ENCODE data around the gene SLC18A2. TPM values are rescaled to one million over a fixed set of nuclear protein-coding genes. Genes with fewer than 3 reads are reported as not detected.

SLC18A2 gene
- total RNA-seq, 2 donors from 2014 or later = 0.24 TPM

DNA sequence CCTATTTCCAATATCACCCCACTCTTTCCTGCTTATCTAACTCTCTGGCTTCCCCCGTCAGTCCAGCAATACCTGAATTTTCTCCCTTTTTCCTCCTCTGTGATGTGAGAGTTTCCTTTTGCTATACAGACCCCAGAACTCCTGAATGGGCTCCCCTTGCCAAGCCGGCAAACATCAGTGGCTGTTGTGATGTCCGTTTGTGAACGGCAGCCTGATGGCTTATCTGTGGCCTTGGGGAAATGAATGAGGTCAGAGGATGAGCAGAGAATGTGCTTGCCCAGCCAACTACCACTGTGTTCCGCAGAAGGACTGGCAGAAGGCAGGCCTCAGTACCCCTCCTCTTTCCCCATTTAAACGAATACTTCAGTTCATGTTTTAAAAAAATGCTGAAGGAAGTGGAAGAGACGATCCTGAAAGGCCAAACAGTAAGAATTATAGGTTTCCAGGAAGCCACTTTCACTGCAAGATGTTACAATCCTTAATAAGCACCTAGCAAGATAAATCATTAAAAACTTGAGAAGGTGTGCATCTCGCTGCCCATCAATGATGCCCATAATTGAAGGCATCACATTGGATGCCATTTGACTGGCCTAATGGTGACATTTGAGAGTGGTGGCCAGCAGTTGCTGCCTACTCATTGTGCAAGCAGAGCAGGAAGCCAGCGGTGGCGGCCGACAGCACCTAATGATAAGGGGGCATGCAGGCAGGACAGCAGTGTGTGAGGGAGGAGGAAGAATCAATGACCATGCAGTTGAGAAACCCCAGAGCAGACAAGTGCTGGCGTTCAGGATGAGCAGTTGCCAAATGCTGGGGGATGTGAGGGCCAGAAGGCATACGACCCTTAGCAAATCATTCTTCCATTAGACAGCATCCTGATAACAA is 31.5 kb downstream of the SLC18A2 start:
- H3K36me3 Mint-ChIP-seq (ENCODE audit: low read depth) = no peaks in the 10 kb centered on the region
- H3K9me3 ChIP-seq (ENCODE audit: control insufficient read depth, low read length) = no peaks in the 10 kb centered on the region
- no peak overlapping the region for H3K4me3 Mint-ChIP-seq
- no peak overlapping the region for H3K27ac ChIP-seq (ENCODE audit: low read depth, low read length)
- DNase-seq = no peak
- H3K4me3 ChIP-seq (ENCODE audit: low read length) = no peak overlapping the region
- no peaks in the 10 kb centered on the region for H3K27me3 ChIP-seq (ENCODE audit: control insufficient read depth, insufficient read depth, low read length, poor library complexity, severe bottlenecking)
- TF ChIP-seq, protein P1, sequence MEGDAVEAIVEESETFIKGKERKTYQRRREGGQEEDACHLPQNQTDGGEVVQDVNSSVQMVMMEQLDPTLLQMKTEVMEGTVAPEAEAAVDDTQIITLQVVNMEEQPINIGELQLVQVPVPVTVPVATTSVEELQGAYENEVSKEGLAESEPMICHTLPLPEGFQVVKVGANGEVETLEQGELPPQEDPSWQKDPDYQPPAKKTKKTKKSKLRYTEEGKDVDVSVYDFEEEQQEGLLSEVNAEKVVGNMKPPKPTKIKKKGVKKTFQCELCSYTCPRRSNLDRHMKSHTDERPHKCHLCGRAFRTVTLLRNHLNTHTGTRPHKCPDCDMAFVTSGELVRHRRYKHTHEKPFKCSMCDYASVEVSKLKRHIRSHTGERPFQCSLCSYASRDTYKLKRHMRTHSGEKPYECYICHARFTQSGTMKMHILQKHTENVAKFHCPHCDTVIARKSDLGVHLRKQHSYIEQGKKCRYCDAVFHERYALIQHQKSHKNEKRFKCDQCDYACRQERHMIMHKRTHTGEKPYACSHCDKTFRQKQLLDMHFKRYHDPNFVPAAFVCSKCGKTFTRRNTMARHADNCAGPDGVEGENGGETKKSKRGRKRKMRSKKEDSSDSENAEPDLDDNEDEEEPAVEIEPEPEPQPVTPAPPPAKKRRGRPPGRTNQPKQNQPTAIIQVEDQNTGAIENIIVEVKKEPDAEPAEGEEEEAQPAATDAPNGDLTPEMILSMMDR (conservative IDR thresholded peaks at IDR 0.05) = no peak
- H3K9ac ChIP-seq (ENCODE audit: extremely low read depth, low read length, poor library complexity, severe bottlenecking) = no peak overlapping the region
- H3K4me1 Mint-ChIP-seq = peaks cover 8% of the 10 kb centered on the region
- WGBS, 2 experiments (ENCODE audit: insufficient coverage in 1 of 2, insufficient read length in 1 of 2) = 91 to 93% methylated on average over 5 to 13 of the region's 13 CpGs
- H3K36me3 ChIP-seq (ENCODE audit: control insufficient read depth, insufficient read depth, low read length) = no peaks in the 10 kb centered on the region
- peaks cover 6% of the 10 kb centered on the region for H3K4me1 ChIP-seq (ENCODE audit: control insufficient read depth, insufficient read depth, low read length)
- no peaks in the 10 kb centered on the region for H3K27me3 Mint-ChIP-seq (ENCODE audit: insufficient read depth)
- no peaks in the 10 kb centered on the region for H3K9me3 Mint-ChIP-seq
- H3K27ac Mint-ChIP-seq = no peak overlapping the region

DNA sequence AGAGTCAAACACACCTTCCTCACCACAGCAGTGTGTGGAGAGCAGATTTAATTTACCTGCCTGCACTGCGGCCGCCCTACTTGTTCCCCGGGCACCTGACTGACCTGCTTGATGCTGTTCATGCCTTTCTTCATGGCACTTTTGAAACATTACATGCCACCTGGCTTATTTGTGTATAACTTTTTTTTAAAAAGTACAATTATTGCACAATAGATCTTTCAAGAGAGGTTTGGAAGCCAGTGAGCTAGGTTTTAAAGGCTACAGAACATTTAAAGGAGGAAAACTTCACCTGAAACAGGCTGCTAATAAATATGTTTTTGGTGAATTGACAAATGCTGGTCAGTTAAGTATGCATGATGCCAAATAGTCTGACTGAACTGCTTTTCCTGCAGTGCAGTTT is 33.1 kb downstream of the SLC18A2 start:
- peaks cover 6% of the 10 kb centered on the region for H3K4me1 ChIP-seq (ENCODE audit: control insufficient read depth, insufficient read depth, low read length)
- Mint-ChIP-seq H3K27ac (no peak overlapping the region), H3K27me3 (ENCODE audit: insufficient read depth) (no peaks in the 10 kb centered on the region), H3K36me3 (ENCODE audit: low read depth) (no peaks in the 10 kb centered on the region), H3K4me1 (peaks cover 8% of the 10 kb centered on the region), H3K9me3 (no peaks in the 10 kb centered on the region), H3K4me3 (no peak overlapping the region)
- H3K27ac ChIP-seq (ENCODE audit: low read depth, low read length) = no peak overlapping the region
- 95% methylated on average over 3 of the region's 3 CpGs; no CpG with 5 or more reads in 1 of the 2 experiments for WGBS, 2 experiments (ENCODE audit: insufficient coverage in 1 of 2, insufficient read length in 1 of 2)
- TF ChIP-seq, protein P1 (conservative IDR thresholded peaks at IDR 0.05) = no peak
- no peaks in the 10 kb centered on the region for H3K36me3 ChIP-seq (ENCODE audit: control insufficient read depth, insufficient read depth, low read length)
- no peak overlapping the region for H3K4me3 ChIP-seq (ENCODE audit: low read length)
- no peak overlapping the region for H3K9ac ChIP-seq (ENCODE audit: extremely low read depth, low read length, poor library complexity, severe bottlenecking)
- H3K27me3 ChIP-seq (ENCODE audit: control insufficient read depth, insufficient read depth, low read length, poor library complexity, severe bottlenecking) = no peaks in the 10 kb centered on the region
- H3K9me3 ChIP-seq (ENCODE audit: control insufficient read depth, low read length) = no peaks in the 10 kb centered on the region
- DNase-seq = no peak

DNA sequence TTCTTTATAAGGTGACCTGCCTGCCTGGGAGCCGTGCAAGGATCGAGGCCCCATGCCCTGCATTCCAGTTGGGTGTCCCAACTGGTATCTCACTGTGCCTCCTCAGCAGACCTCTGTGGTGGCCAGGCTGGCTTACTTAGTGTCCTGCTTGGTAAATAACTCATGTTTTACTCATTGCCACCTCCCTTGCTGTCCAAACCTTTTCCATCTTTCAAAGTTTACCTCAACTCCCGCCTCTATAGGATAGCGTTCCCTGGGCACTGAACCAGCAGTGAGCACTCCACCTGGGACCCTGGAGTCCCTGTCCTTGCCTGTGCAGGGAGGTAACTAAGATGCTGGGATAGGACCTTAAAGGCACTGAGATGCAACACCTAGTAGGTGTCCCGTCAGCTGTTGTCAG is 33.6 kb downstream of the SLC18A2 start:
- Histone ChIP-seq H3K4me3 (ENCODE audit: low read length) (no peak overlapping the region), H3K36me3 (ENCODE audit: control insufficient read depth, insufficient read depth, low read length) (no peaks in the 10 kb centered on the region), H3K27me3 (ENCODE audit: control insufficient read depth, insufficient read depth, low read length, poor library complexity, severe bottlenecking) (no peaks in the 10 kb centered on the region), H3K9ac (ENCODE audit: extremely low read depth, low read length, poor library complexity, severe bottlenecking) (no peak overlapping the region), H3K4me1 (ENCODE audit: control insufficient read depth, insufficient read depth, low read length) (peaks cover 6% of the 10 kb centered on the region), H3K27ac (ENCODE audit: low read depth, low read length) (no peak overlapping the region), H3K9me3 (ENCODE audit: control insufficient read depth, low read length) (no peaks in the 10 kb centered on the region)
- no peak overlapping the region for H3K27ac Mint-ChIP-seq
- 92 to 97% methylated on average over 5 of the region's 5 CpGs for WGBS, 2 experiments (ENCODE audit: insufficient coverage in 1 of 2, insufficient read length in 1 of 2)
- H3K36me3 Mint-ChIP-seq (ENCODE audit: low read depth) = no peaks in the 10 kb centered on the region
- TF ChIP-seq, protein P1 (conservative IDR thresholded peaks at IDR 0.05) = no peak
- H3K4me1 Mint-ChIP-seq = peaks cover 8% of the 10 kb centered on the region
- no peaks in the 10 kb centered on the region for H3K27me3 Mint-ChIP-seq (ENCODE audit: insufficient read depth)
- no peak overlapping the region for H3K4me3 Mint-ChIP-seq
- DNase-seq = no peak
- H3K9me3 Mint-ChIP-seq = no peaks in the 10 kb centered on the region

Data from endodermal cell (in vitro differentiated cells).